ENCODE data around the gene COASY. TPM values are rescaled to one million over a fixed set of nuclear protein-coding genes. Genes with fewer than 3 reads are reported as not detected.
"Not testable (repeated sequence)": the region's sequence is repeated elsewhere in the genome, so short reads cannot be mapped to it uniquely, and the experiment has no call there.

The COASY gene
- total RNA-seq, 1 donor from 2014 or later, result 52.0 TPM

DNA sequence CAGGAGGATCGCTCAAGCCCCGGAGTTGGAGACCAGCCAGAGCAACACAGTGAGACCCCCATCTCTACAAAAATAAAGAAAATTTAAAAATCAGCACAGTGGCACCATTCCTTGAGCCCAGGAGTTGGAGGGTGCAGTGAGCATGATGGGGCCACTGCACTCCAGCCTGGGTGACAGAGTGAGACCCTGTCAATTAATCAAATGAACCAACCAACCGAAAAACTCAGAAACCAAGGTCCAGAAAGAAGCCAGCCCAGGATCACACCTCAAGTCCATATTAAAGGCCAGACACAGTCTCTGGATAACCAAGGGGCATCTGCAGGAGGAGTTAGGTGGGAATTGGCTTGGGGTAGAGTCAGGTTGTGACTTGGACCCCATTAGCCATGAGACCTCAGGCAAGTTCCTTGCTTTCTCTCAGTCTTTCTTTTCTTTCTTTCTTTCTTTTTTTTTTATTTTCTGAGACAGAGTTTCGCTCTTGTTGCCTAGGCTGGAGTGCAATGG lies 6.8 kb upstream of the COASY start:
- Histone ChIP-seq H3K4me2 (ENCODE audit: low read length) (peak overlapping the region; percentile 91), H3K4me1 (ENCODE audit: insufficient read depth, low read length) (peaks cover 16% of the 10 kb centered on the region), H4K20me1 (ENCODE audit: insufficient read depth, low read length) (peaks cover 5% of the 10 kb centered on the region), H3K27me3 (ENCODE audit: insufficient read depth, low read length) (no peaks in the 10 kb centered on the region), H3K9ac (ENCODE audit: low read length) (peak overlapping the region; percentile 92), H3K36me3 (ENCODE audit: insufficient read depth, low read length) (no peaks in the 10 kb centered on the region), H3K4me3 (ENCODE audit: insufficient read depth, low read depth, low read length) (peak overlapping the region; percentile 69), H3K79me2 (ENCODE audit: insufficient read depth, low read length) (peaks cover 27% of the 10 kb centered on the region), H2AFZ (ENCODE audit: low read depth, low read length) (peak overlapping the region; percentile 79), H3K27ac (ENCODE audit: low read depth, low read length) (peak overlapping the region; percentile 72), H3K9me3 (ENCODE audit: insufficient read depth, low read depth, low read length) (no peaks in the 10 kb centered on the region)
- no peaks in the 10 kb centered on the region for H3K36me3 Mint-ChIP-seq (ENCODE audit: low read depth, unreplicated experiment)
- peak overlapping the region; percentile 91 for H3K4me3 Mint-ChIP-seq (ENCODE audit: unreplicated experiment)
- no peaks in the 10 kb centered on the region for H3K9me3 Mint-ChIP-seq (ENCODE audit: unreplicated experiment)
- no peaks in the 10 kb centered on the region for H3K27me3 Mint-ChIP-seq (ENCODE audit: low read depth, unreplicated experiment)
- TF ChIP-seq EZH2 (IDR thresholded peaks at IDR 0.05; ENCODE audit: insufficient read depth, low read length), result no peak
- TF ChIP-seq, protein P1, sequence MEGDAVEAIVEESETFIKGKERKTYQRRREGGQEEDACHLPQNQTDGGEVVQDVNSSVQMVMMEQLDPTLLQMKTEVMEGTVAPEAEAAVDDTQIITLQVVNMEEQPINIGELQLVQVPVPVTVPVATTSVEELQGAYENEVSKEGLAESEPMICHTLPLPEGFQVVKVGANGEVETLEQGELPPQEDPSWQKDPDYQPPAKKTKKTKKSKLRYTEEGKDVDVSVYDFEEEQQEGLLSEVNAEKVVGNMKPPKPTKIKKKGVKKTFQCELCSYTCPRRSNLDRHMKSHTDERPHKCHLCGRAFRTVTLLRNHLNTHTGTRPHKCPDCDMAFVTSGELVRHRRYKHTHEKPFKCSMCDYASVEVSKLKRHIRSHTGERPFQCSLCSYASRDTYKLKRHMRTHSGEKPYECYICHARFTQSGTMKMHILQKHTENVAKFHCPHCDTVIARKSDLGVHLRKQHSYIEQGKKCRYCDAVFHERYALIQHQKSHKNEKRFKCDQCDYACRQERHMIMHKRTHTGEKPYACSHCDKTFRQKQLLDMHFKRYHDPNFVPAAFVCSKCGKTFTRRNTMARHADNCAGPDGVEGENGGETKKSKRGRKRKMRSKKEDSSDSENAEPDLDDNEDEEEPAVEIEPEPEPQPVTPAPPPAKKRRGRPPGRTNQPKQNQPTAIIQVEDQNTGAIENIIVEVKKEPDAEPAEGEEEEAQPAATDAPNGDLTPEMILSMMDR (IDR thresholded peaks at IDR 0.05; ENCODE audit: insufficient read depth, low read depth, low read length), result no peak
- H3K4me1 Mint-ChIP-seq (ENCODE audit: low read depth, unreplicated experiment), result peaks cover 12% of the 10 kb centered on the region
- peak overlapping the region; percentile 91 for H3K27ac Mint-ChIP-seq (ENCODE audit: unreplicated experiment)
- FAIRE-seq (no peak), DNase-seq (ENCODE audit: low read depth) (no peak)

DNA sequence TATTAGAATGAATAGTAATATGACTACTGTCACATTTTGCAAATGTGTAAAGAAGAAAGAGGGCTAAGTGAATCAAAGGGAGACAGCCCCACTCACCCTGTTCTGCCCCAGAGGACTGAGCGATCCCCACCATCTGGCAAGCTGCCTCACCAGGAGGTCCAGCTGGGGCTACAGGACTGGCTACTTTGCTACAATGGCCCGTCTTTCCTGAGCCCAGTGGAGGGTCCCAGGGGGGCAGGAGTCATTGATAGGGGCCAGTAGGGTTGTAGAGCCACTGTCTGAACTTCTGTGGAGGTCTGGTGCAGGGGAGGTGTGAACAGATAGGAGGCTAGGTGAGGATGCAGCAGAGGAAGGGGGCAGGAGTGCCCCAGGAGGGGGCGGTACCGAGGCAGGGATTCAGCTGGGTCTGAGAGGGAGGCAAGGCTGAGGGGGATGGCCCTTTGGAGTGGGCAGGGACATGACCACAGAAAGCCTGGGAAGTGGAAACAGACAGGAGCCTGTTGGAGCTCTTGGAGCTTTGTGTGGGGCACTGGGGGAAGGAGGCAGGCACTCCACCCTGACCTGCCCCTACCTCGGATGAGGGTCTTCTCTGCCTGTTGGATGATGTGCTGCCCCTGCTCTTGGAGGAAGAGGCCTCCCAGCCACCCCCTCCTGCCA lies 5.9 kb upstream of the COASY start:
- FAIRE-seq; H3K4me2 ChIP-seq (ENCODE audit: low read length): not testable (repeated sequence)

DNA sequence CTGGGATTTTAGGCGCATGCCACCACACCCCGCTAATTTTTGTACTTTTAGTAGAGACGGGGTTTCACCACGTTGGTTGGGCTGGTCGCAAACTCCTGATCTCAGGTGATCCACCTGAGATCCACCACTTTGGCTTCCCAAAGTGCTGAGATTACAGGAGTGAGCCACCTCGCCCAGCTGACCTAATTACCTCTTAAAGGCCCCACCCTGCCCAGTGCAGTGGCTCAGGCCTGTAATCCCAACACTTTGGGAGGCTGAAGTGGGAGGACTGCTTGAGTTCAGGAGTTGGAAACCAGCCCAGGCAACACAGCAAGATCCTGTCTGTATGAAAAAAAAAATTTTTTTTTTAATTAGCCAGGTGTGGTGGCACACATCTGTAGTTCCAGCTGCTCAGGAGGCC lies 2.9 kb upstream of the COASY start:
- Mint-ChIP-seq H3K36me3 (ENCODE audit: low read depth, unreplicated experiment) (peaks cover 3% of the 10 kb centered on the region), H3K4me3 (ENCODE audit: unreplicated experiment) (no peak overlapping the region), H3K27ac (ENCODE audit: unreplicated experiment) (no peak overlapping the region), H3K9me3 (ENCODE audit: unreplicated experiment) (no peaks in the 10 kb centered on the region), H3K27me3 (ENCODE audit: low read depth, unreplicated experiment) (no peaks in the 10 kb centered on the region), H3K4me1 (ENCODE audit: low read depth, unreplicated experiment) (peaks cover 27% of the 10 kb centered on the region)
- Histone ChIP-seq H3K4me1 (ENCODE audit: insufficient read depth, low read length) (peaks cover 23% of the 10 kb centered on the region), H3K36me3 (ENCODE audit: insufficient read depth, low read length) (no peaks in the 10 kb centered on the region), H2AFZ (ENCODE audit: low read depth, low read length) (no peak overlapping the region), H3K79me2 (ENCODE audit: insufficient read depth, low read length) (peaks cover 41% of the 10 kb centered on the region), H3K9ac (ENCODE audit: low read length) (no peak overlapping the region), H3K4me3 (ENCODE audit: insufficient read depth, low read depth, low read length) (no peak overlapping the region), H3K27me3 (ENCODE audit: insufficient read depth, low read length) (no peaks in the 10 kb centered on the region), H3K27ac (ENCODE audit: low read depth, low read length) (no peak overlapping the region), H3K9me3 (ENCODE audit: insufficient read depth, low read depth, low read length) (no peaks in the 10 kb centered on the region), H4K20me1 (ENCODE audit: insufficient read depth, low read length) (no peaks in the 10 kb centered on the region), H3K4me2 (ENCODE audit: low read length) (no peak overlapping the region)
- no peak for FAIRE-seq
- TF ChIP-seq, protein P1 (IDR thresholded peaks at IDR 0.05; ENCODE audit: insufficient read depth, low read depth, low read length), result no peak
- TF ChIP-seq EZH2 (IDR thresholded peaks at IDR 0.05; ENCODE audit: insufficient read depth, low read length), result no peak
- DNase-seq (ENCODE audit: low read depth), result no peak

More for the DNA sequence above, 5.9 kb upstream of the COASY start:
- H3K27me3 Mint-ChIP-seq (ENCODE audit: low read depth, unreplicated experiment); H3K27me3 ChIP-seq (ENCODE audit: insufficient read depth, low read length); H3K27ac ChIP-seq (ENCODE audit: low read depth, low read length); H3K9me3 Mint-ChIP-seq (ENCODE audit: unreplicated experiment); H3K36me3 Mint-ChIP-seq (ENCODE audit: low read depth, unreplicated experiment); H4K20me1 ChIP-seq (ENCODE audit: insufficient read depth, low read length); H3K4me3 Mint-ChIP-seq (ENCODE audit: unreplicated experiment); H2AFZ ChIP-seq (ENCODE audit: low read depth, low read length); H3K36me3 ChIP-seq (ENCODE audit: insufficient read depth, low read length); H3K9ac ChIP-seq (ENCODE audit: low read length); DNase-seq (ENCODE audit: low read depth); H3K4me3 ChIP-seq (ENCODE audit: insufficient read depth, low read depth, low read length); H3K9me3 ChIP-seq (ENCODE audit: insufficient read depth, low read depth, low read length): not testable (repeated sequence)
- Mint-ChIP-seq H3K4me1 (ENCODE audit: low read depth, unreplicated experiment) (peaks cover 16% of the 10 kb centered on the region), H3K27ac (ENCODE audit: unreplicated experiment) (peak overlapping the region; percentile 34)
- H3K4me1 ChIP-seq (ENCODE audit: insufficient read depth, low read length), result peaks cover 16% of the 10 kb centered on the region
- peaks cover 27% of the 10 kb centered on the region for H3K79me2 ChIP-seq (ENCODE audit: insufficient read depth, low read length)

All from astrocyte (in vitro differentiated cells and primary cell).